GM19099 (cell line): Measurements from ENCODE around the gene VENTX.

Source experiments
- POLR2A ChIP-seq: IDR thresholded peaks from 3 replicates; pipeline ENCODE4 v1.6.1; 2011; ENCODE audit warnings: low read depth; ENCODE audit not compliant: insufficient read length; ENCODE audit errors: extremely low read depth

Gene VENTX

GRCh38 chr10:133252223-133252552, 14.5 kb downstream of the VENTX start:
- TF ChIP-seq POLR2A, result no peak

- TF ChIP-seq POLR2A, result no peak
Measured at GRCh38 chr10:133253361-133253955, 15.8 kb downstream of the VENTX start.

- no peak for TF ChIP-seq POLR2A
Measured at GRCh38 chr10:133254421-133255120, 16.9 kb downstream of the VENTX start.

GRCh38 chr10:133255323-133255722, 17.7 kb downstream of the VENTX start:
- no peak for TF ChIP-seq POLR2A

GRCh38 chr10:133257489-133258065, 19.9 kb downstream of the VENTX start:
- TF ChIP-seq POLR2A, result no peak

GRCh38 chr10:133258066-133258817, 20.6 kb downstream of the VENTX start:
- no peak for TF ChIP-seq POLR2A

- no peak for TF ChIP-seq POLR2A
Measured at GRCh38 chr10:133258818-133259601, 21.4 kb downstream of the VENTX start.

GRCh38 chr10:133259602-133259989, 21.9 kb downstream of the VENTX start:
- no peak for TF ChIP-seq POLR2A

GRCh38 chr10:133260895-133261725, 23.5 kb downstream of the VENTX start:
- TF ChIP-seq POLR2A, result no peak

- TF ChIP-seq POLR2A, result no peak
Measured at GRCh38 chr10:133261726-133262325, 24.2 kb downstream of the VENTX start.

GRCh38 chr10:133262696-133263095, 25.0 kb downstream of the VENTX start:
- no peak for TF ChIP-seq POLR2A

- no peak for TF ChIP-seq POLR2A
Measured at GRCh38 chr10:133263674-133264073, 26.0 kb downstream of the VENTX start.

GRCh38 chr10:133264461-133264860, 26.8 kb downstream of the VENTX start:
- no peak for TF ChIP-seq POLR2A
